Mesodermal cell (in vitro differentiated cells): Measurements from ENCODE around the gene LRRC23.
"Not testable (repeated sequence)": the region's sequence is repeated elsewhere in the genome, so short reads cannot be mapped to it uniquely, and the experiment has no call there.

Experiments
- H3K27ac ChIP-seq: 2 replicates; pipeline ENCODE4 v1.7.0; 2013; ENCODE audit warnings: mild to moderate bottlenecking, low read depth, low read length, moderate library complexity; ENCODE audit not compliant: severe bottlenecking
- H3K36me3 ChIP-seq: 2 replicates; pipeline ENCODE4 v1.7.1; 2013; ENCODE audit warnings: mild to moderate bottlenecking, low read length, moderate library complexity; ENCODE audit not compliant: control insufficient read depth, insufficient read depth
- H3K4me1 ChIP-seq: one replicate; pipeline ENCODE4 v1.7.1; 2013; ENCODE audit warnings: mild to moderate bottlenecking, low read length; ENCODE audit not compliant: insufficient read depth, control insufficient read depth, poor library complexity, severe bottlenecking
- H3K4me3 ChIP-seq: 2 replicates; pipeline ENCODE4 v1.7.0; 2013; ENCODE audit warnings: low read length, control low read depth, mild to moderate bottlenecking; ENCODE audit not compliant: insufficient read depth, poor library complexity, severe bottlenecking; ENCODE audit errors: extremely low read depth
- H3K9me3 ChIP-seq: 2 replicates; pipeline ENCODE4 v1.7.1; 2013; ENCODE audit warnings: mild to moderate bottlenecking, low read length, moderate library complexity; ENCODE audit not compliant: control insufficient read depth
- WGBS, 2 experiments: methylation state at CpG; one replicate each; pipeline ENCODE4 v1.1.5; 2013; ENCODE audit warnings: missing lambda C conversion rate in 2 of 2; ENCODE audit not compliant: insufficient coverage in 2 of 2; 5-methylcytosine and 5-hydroxymethylcytosine counted together

LRRC23 gene

GRCh38 chr12:6874015-6874368, 30.6 kb upstream of the LRRC23 start:
- peak overlapping the region; percentile 74 for H3K4me3 ChIP-seq
- H3K27ac ChIP-seq, result peak overlapping the region; percentile 69
- WGBS, 2 experiments, result 53 to 65% methylated on average over 6 to 7 of the region's 9 CpGs
- H3K9me3 ChIP-seq, H3K4me1 ChIP-seq: not testable (repeated sequence)
- peaks cover 31% of the 10 kb centered on the region for H3K36me3 ChIP-seq

- 94 to 96% methylated on average over 9 to 10 of the region's 11 CpGs for WGBS, 2 experiments
- not testable (repeated sequence) for H3K4me3 ChIP-seq, H3K4me1 ChIP-seq, H3K27ac ChIP-seq, H3K9me3 ChIP-seq
- peaks cover 20% of the 10 kb centered on the region for H3K36me3 ChIP-seq
These were observed 24.8 kb upstream of the LRRC23 start for GRCh38 chr12:6879824-6880223.

GRCh38 chr12:6883252-6883651, 21.4 kb upstream of the LRRC23 start:
- Histone ChIP-seq H3K4me1 (no peaks in the 10 kb centered on the region), H3K9me3 (no peaks in the 10 kb centered on the region), H3K4me3 (no peak overlapping the region), H3K27ac (no peak overlapping the region), H3K36me3 (peaks cover 15% of the 10 kb centered on the region)
- 91 to 100% methylated on average over 2 to 5 of the region's 5 CpGs for WGBS, 2 experiments

- 94 to 97% methylated on average over 10 to 11 of the region's 11 CpGs for WGBS, 2 experiments
- Histone ChIP-seq H3K27ac (no peak overlapping the region), H3K4me1 (no peaks in the 10 kb centered on the region), H3K36me3 (peaks cover 15% of the 10 kb centered on the region), H3K9me3 (no peaks in the 10 kb centered on the region), H3K4me3 (no peak overlapping the region)
These were observed 20.9 kb upstream of the LRRC23 start for GRCh38 chr12:6883683-6884082.

GRCh38 chr12:6884539-6884938, 20.1 kb upstream of the LRRC23 start:
- Histone ChIP-seq H3K36me3 (peaks cover 15% of the 10 kb centered on the region), H3K4me3 (no peak overlapping the region), H3K4me1 (no peaks in the 10 kb centered on the region), H3K27ac (no peak overlapping the region), H3K9me3 (no peaks in the 10 kb centered on the region)
- WGBS, 2 experiments, result 81 to 83% methylated on average over 19 to 22 of the region's 22 CpGs

- H3K4me3 ChIP-seq, H3K4me1 ChIP-seq, H3K27ac ChIP-seq, H3K9me3 ChIP-seq: not testable (repeated sequence)
- WGBS, 2 experiments, result 0 to 76% methylated on average over 1 to 5 of the region's 15 CpGs
- peaks cover 15% of the 10 kb centered on the region for H3K36me3 ChIP-seq
These were observed 18.2 kb upstream of the LRRC23 start for GRCh38 chr12:6886206-6886999.

- Histone ChIP-seq H3K9me3 (no peaks in the 10 kb centered on the region), H3K36me3 (peaks cover 15% of the 10 kb centered on the region), H3K27ac (no peak overlapping the region), H3K4me1 (peaks cover 10% of the 10 kb centered on the region), H3K4me3 (no peak overlapping the region)
- WGBS, 2 experiments, result 97 to 98% methylated on average over 6 to 7 of the region's 8 CpGs
These were observed 17.2 kb upstream of the LRRC23 start for GRCh38 chr12:6887460-6887859.

- WGBS, 2 experiments, result 86 to 100% methylated on average over 2 of the region's 2 CpGs
- no peak overlapping the region for H3K27ac ChIP-seq
- H3K9me3 ChIP-seq, result no peaks in the 10 kb centered on the region
- peaks cover 15% of the 10 kb centered on the region for H3K36me3 ChIP-seq
- no peak overlapping the region for H3K4me3 ChIP-seq
- H3K4me1 ChIP-seq, result peaks cover 10% of the 10 kb centered on the region
These were observed 16.3 kb upstream of the LRRC23 start for GRCh38 chr12:6888360-6888759.

GRCh38 chr12:6888794-6889193, 15.8 kb upstream of the LRRC23 start:
- Histone ChIP-seq H3K36me3 (peaks cover 13% of the 10 kb centered on the region), H3K4me1 (peaks cover 10% of the 10 kb centered on the region)
- H3K4me3 ChIP-seq, H3K27ac ChIP-seq, H3K9me3 ChIP-seq: not testable (repeated sequence)
- WGBS, 2 experiments, result 58 to 100% methylated on average over 3 to 4 of the region's 7 CpGs

GRCh38 chr12:6889775-6890573, 14.6 kb upstream of the LRRC23 start:
- WGBS, 2 experiments, result 94 to 97% methylated on average over 17 to 18 of the region's 21 CpGs
- not testable (repeated sequence) for H3K36me3 ChIP-seq, H3K4me3 ChIP-seq, H3K9me3 ChIP-seq
- Histone ChIP-seq H3K4me1 (peaks cover 10% of the 10 kb centered on the region), H3K27ac (peak overlapping the region; percentile 98)
